Bladder microvascular endothelial cell (primary cell): Measurements from ENCODE around the gene ARHGEF39. TPM values are rescaled to one million over a fixed set of nuclear protein-coding genes. Genes with fewer than 3 reads are reported as not detected.

Source experiments
- total RNA-seq: library from RNA; depleted of rRNA; stranded (reverse); fragments of >200 nt; gene quantifications from 2 replicates; pipeline ENCODE4 v1.2.3, GENCODE V29; 2014

Gene ARHGEF39
- total RNA-seq: 0.65 and 1.5 TPM in 2 replicates

GRCh38 chr9:35664531-35665470, at the start of gene ARHGEF39:
Gene ARHGEF39 (minus strand): TSS chr9:35665195. CDS start chr9:35665169, 26 bp downstream.

GRCh38 chr9:35689542-35690293, 24.7 kb upstream of the ARHGEF39 start, which contains the start of gene TPM2:
Gene TPM2 (minus strand): TSS chr9:35689925. CDS start chr9:35689817, 108 bp downstream.

GRCh38 chr9:35673132-35674024, 8.4 kb upstream of the ARHGEF39 start, which contains the start of gene CA9:
Gene CA9 (plus strand): TSS chr9:35673928. CDS start chr9:35673960, 32 bp downstream.

GRCh38 chr9:35658137-35658967, 6.6 kb downstream of the ARHGEF39 start, which contains the start of gene CCDC107:
Gene CCDC107 (plus strand): TSS chr9:35658292. CDS start chr9:35658380, 88 bp downstream.

GRCh38 chr9:35657546-35658136, 7.4 kb downstream of the ARHGEF39 start, which contains the start of gene RMRP:
Gene RMRP (minus strand): TSS chr9:35658019.

GRCh38 chr9:35650341-35651158, 14.4 kb downstream of the ARHGEF39 start, which contains the start of gene SIT1:
Gene SIT1 (minus strand): TSS chr9:35650931. CDS start chr9:35650853, 78 bp downstream.

GRCh38 chr9:35618325-35618727, 46.7 kb downstream of the ARHGEF39 start, which contains the start of gene CD72:
Gene CD72 (minus strand): TSS chr9:35618413. CDS start chr9:35618303, 110 bp downstream.

Other genes with a start within 250 kb of the ARHGEF39 start
- gene RUSC2, start 175.1 kb downstream of the ARHGEF39 start, total RNA-seq: 12.6 and 27.9 TPM in 2 replicates
- gene TESK1, start 59.9 kb downstream of the ARHGEF39 start, total RNA-seq: 4.5 and 8.5 TPM in 2 replicates
- 0.13 TPM in 1 of 2 replicates, not detected in the other for gene CD72, start 46.8 kb downstream of the ARHGEF39 start, total RNA-seq
- gene SIT1, start 14.3 kb downstream of the ARHGEF39 start, total RNA-seq: not detected in 2 replicates
- gene RMRP, start 7.2 kb downstream of the ARHGEF39 start, total RNA-seq: 15,158 and 208,384 TPM in 2 replicates
- gene CCDC107, start 6.9 kb downstream of the ARHGEF39 start, total RNA-seq: 10.3 and 13.6 TPM in 2 replicates
- not detected in 2 replicates for gene CA9, start 8.7 kb upstream of the ARHGEF39 start, total RNA-seq
- gene TPM2, start 24.7 kb upstream of the ARHGEF39 start, total RNA-seq: 17.1 and 24.1 TPM in 2 replicates
- 184 and 408 TPM in 2 replicates for gene TLN1, start 67.0 kb upstream of the ARHGEF39 start, total RNA-seq
- 39.2 and 57.3 TPM in 2 replicates for gene CREB3, start 67.5 kb upstream of the ARHGEF39 start, total RNA-seq
- 50.3 and 121 TPM in 2 replicates for gene GBA2, start 84.0 kb upstream of the ARHGEF39 start, total RNA-seq
- gene RGP1, start 84.1 kb upstream of the ARHGEF39 start, total RNA-seq: 8.6 and 12.1 TPM in 2 replicates
- gene MSMP, start 89.1 kb upstream of the ARHGEF39 start, total RNA-seq: 6.2 and 90.9 TPM in 2 replicates
- gene NPR2, start 126.4 kb upstream of the ARHGEF39 start, total RNA-seq: 3.2 and 4.1 TPM in 2 replicates
- gene SPAG8, start 147.1 kb upstream of the ARHGEF39 start, total RNA-seq: 0.32 TPM in 1 of 2 replicates, not detected in the other
- 7.1 and 25.1 TPM in 2 replicates for gene HINT2, start 149.8 kb upstream of the ARHGEF39 start, total RNA-seq
- gene FAM221B, start 163.5 kb upstream of the ARHGEF39 start, total RNA-seq: not detected in 2 replicates
- 0.16 and 0.57 TPM in 2 replicates for gene TMEM8B, start 164.0 kb upstream of the ARHGEF39 start, total RNA-seq
- not detected in 2 replicates for gene OR13J1, start 205.2 kb upstream of the ARHGEF39 start, total RNA-seq
- 0.32 and 3.5 TPM in 2 replicates for gene HRCT1, start 241.0 kb upstream of the ARHGEF39 start, total RNA-seq
- gene SPAAR, start 244.3 kb upstream of the ARHGEF39 start, total RNA-seq: 3.4 and 5.8 TPM in 2 replicates